Measurements from ENCODE around the gene RDH16.

RDH16 gene

DNA sequence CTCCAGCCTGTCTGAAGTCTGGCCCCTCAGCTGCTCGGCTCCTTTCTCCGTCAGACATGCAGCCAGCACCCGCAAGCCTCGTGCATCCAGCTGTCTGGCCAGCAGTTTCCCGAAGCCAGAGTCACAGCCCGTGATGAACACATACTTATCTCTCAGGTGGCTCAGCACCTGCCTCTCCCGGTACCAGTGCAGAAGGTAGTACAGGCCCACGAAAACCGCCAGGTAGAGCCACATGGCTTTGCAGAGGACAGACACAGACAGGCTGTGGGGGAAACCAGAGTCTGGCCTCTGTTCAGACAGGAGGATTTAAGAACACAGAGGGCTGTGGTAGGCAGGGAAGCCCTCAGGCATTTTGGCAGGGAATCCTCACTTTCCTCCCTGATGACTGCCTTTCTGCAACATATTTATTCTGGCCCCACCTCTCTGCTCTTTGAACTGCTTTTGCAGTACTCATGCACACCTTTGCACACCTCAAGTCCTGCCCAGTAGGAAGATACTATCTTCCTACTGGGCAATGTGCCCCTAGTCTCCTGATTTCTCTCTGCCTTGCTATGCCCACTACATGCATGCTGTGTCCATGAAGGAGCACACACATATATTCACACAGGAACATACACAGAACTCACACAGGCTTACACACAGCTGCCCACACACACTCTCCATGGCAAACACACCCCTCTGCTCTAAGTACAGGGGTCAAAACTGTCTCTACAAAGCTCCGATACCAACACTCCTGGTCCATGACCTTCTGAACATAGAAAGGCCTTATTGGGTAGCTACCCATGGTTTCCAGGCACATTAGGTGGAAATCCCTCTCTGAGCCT is at the start of gene RDH16:
Gene RDH16, minus strand, starts transcription at position 380 of the 824 bp plus-strand sequence. Its CDS starts 146 bp downstream, at position 234.
- no peak for TF ChIP-seq CTCF (IDR thresholded peaks at IDR 0.05)
- H3K36me3 ChIP-seq = no peaks in the 10 kb centered on the region
- H3K4me1 ChIP-seq = no peaks in the 10 kb centered on the region
- intact Hi-C loops (cut with DNase I; ENCODE audit: low total_unique reads) = no loop called here
- peaks cover 0 to 13% (median 12%) of the 10 kb centered on the region in 3 donors for H3K9me3 ChIP-seq
- no peaks in the 10 kb centered on the region for H3K27me3 ChIP-seq
- H3K4me3 ChIP-seq = no peak within 1 kb of the TSS
- DNase-seq = no peak
- no peak within 1 kb of the TSS for H3K27ac ChIP-seq

- Histone ChIP-seq H3K36me3 (peaks cover 25 to 29% (median 26%) of the 10 kb centered on the region in 3 donors), H3K27ac (peak overlapping the region; percentile 31 to 52), H3K4me3 (peak overlapping the region; percentile 69 to 93), H3K9me3 (no peaks in the 10 kb centered on the region), H3K4me1 (peaks cover 0 to 25% (median 15%) of the 10 kb centered on the region in 4 donors), H3K27me3 (no peaks in the 10 kb centered on the region)
- intact Hi-C loops (cut with DNase I; ENCODE audit: low total_unique reads) = no loop called here
- no peak for DNase-seq
- TF ChIP-seq CTCF (IDR thresholded peaks at IDR 0.05) = no peak
Observed at GRCh38 chr12:57006809-57007475, 49.5 kb upstream of the RDH16 start.

- peaks cover 0 to 32% (median 21%) of the 10 kb centered on the region in 4 donors for H3K4me1 ChIP-seq
- H3K27me3 ChIP-seq = no peaks in the 10 kb centered on the region
- peaks cover 25 to 37% (median 27%) of the 10 kb centered on the region in 3 donors for H3K36me3 ChIP-seq
- TF ChIP-seq CTCF (IDR thresholded peaks at IDR 0.05) = peak; percentile 40 to 52
- H3K4me3 ChIP-seq = peak within 1 kb of the TSS; percentile 69 to 93
- peak; percentile 29 to 71 for DNase-seq
- H3K9me3 ChIP-seq = no peaks in the 10 kb centered on the region
- intact Hi-C loops (cut with DNase I; ENCODE audit: low total_unique reads) = no loop called here
- H3K27ac ChIP-seq = peak within 1 kb of the TSS; percentile 70 to 84
Observed at GRCh38 chr12:57005980-57006808, 48.8 kb upstream of the RDH16 start, which contains the start of gene ZBTB39. TSS of gene ZBTB39 (minus strand) at chr12:57006546. CDS start at chr12:57004917, 1,629 bp downstream.

- Histone ChIP-seq H3K9me3 (no peaks in the 10 kb centered on the region), H3K4me3 (no peak overlapping the region), H3K27me3 (no peaks in the 10 kb centered on the region), H3K4me1 (peaks cover 0 to 33% (median 22%) of the 10 kb centered on the region in 4 donors), H3K36me3 (peaks cover 25 to 52% (median 32%) of the 10 kb centered on the region in 3 donors), H3K27ac (no peak overlapping the region)
- no peak for DNase-seq
- no peak for TF ChIP-seq CTCF (IDR thresholded peaks at IDR 0.05)
- intact Hi-C loops (cut with DNase I; ENCODE audit: low total_unique reads) = no loop called here
Observed at GRCh38 chr12:57004651-57005050, 47.2 kb upstream of the RDH16 start.

DNA sequence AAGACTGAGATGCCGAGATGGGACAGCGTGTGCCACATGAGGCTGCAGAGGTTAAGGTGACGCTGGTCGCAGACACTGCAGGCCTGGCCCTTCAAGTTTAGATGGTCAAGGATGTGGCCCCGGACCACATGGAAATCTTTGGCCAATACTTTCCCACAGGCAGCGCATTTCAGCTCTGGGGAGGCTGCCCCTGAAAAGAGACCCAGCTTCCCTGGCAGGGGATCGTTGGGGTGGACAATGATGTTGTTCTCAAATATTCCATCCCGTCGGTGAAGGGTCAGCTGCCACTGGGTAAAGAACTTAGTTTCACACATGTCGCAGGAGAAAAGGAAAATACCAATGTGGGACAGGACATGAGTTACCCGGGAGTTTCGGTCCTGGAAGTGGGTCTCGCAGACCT is 46.0 kb upstream of the RDH16 start:
- H3K9me3 ChIP-seq = no peaks in the 10 kb centered on the region
- DNase-seq = no peak
- peaks cover 25 to 65% (median 32%) of the 10 kb centered on the region in 3 donors for H3K36me3 ChIP-seq
- H3K4me1 ChIP-seq = peaks cover 0 to 33% (median 22%) of the 10 kb centered on the region in 4 donors
- no peak for TF ChIP-seq CTCF (IDR thresholded peaks at IDR 0.05)
- no peak overlapping the region for H3K27ac ChIP-seq
- H3K27me3 ChIP-seq = no peaks in the 10 kb centered on the region
- intact Hi-C loops (cut with DNase I; ENCODE audit: low total_unique reads) = no loop called here
- H3K4me3 ChIP-seq = no peak overlapping the region
